ENCODE data around the gene KCND2.

The KCND2 gene

DNA sequence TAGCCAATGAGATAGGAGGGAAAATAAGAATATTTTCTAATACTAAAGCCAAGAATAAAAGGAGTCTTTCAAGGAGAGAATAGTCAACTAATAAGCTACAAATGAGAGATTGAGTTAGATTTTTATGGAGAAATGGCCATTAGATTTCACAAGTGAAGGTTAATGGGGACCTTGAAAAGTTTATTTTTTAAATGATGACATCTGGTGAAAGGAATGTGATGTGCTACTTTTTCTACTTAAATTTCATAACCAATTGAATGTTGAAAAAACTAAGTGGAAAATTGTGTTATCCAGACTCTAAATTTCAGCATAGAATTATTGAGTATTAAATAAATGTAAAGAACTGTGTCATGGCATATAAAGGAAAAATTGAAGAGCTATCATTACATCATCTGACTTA is 459.3 kb downstream of the KCND2 start:
- no peak for TF ChIP-seq CTCF (IDR thresholded peaks at IDR 0.05; ENCODE audit: low read depth, low read length)
- H3K4me3 ChIP-seq (replicated peaks in 1 of 2; ENCODE audit: low read depth in 2 of 2, low read length in 2 of 2): no peak overlapping the region
- peak in 1 of 2 donors; percentile 31 for DNase-seq (ENCODE audit: low read depth in 2 of 2)

DNA sequence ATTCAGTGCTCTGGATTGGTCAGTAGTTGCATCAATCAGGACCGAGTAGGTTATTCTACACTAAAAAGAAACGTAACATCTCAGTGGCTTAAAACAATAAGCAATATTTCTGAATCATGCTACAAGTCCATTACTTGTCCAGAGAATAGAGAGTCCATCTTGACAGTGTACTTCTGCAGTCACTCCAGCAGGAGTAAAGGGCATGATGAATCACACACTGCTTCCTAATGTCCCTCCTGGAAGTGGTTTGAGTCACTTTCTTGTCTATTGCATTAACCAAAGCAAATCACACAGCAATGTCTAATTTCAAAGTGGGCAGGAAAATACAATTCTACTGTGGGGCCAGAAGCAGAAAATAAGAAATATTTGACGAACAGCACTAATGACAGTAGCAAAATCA is 460.2 kb downstream of the KCND2 start:
- DNase-seq (ENCODE audit: low read depth in 2 of 2): peak; percentile 37 to 90
- TF ChIP-seq CTCF (IDR thresholded peaks at IDR 0.05; ENCODE audit: low read depth, low read length): peak; percentile 34
- no peak overlapping the region for H3K4me3 ChIP-seq (replicated peaks in 1 of 2; ENCODE audit: low read depth in 2 of 2, low read length in 2 of 2)

DNA sequence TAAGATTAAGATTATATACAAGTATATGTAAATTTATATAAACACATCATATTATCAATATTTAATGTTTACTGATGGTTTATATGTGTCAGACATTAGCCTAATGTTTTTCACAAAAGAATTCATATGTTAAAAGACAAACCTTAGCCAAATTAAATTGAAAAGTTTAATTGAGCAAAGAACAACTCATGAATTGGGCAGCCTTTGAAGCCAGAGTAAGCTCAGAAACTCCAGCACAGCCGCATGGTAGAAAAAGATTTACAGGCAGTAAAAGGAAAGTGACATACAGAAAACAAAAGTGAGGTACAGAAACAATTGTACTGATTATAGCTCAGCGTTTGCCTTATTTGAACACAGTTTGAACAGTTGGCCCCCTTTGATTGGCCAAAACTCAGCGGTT is 460.9 kb downstream of the KCND2 start:
- DNase-seq (ENCODE audit: low read depth in 2 of 2): no peak
- TF ChIP-seq CTCF (IDR thresholded peaks at IDR 0.05; ENCODE audit: low read depth, low read length): no peak
- no peak overlapping the region for H3K4me3 ChIP-seq (replicated peaks in 1 of 2; ENCODE audit: low read depth in 2 of 2, low read length in 2 of 2)

DNA sequence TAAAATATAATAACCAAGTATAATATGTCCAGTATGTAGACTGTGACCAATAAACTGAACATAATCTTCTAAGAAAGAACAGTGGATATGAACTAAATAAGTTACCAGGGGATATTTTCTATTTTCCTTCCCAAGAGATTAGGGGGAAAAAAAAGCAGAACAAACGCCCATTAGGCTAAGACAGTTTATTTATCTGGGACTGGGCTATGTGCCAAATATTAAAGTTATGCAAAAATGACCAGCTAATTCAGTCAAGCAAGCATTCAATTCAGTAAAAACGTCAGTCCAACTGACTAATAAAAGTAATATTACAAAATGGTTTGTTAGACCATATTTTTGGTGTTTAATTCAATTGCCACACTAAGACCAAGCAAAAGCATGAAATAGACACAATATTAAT is 462.8 kb downstream of the KCND2 start:
- DNase-seq (ENCODE audit: low read depth in 2 of 2): peak; percentile 57 to 65
- TF ChIP-seq CTCF (IDR thresholded peaks at IDR 0.05; ENCODE audit: low read depth, low read length): no peak
- no peak overlapping the region for H3K4me3 ChIP-seq (replicated peaks in 1 of 2; ENCODE audit: low read depth in 2 of 2, low read length in 2 of 2)

DNA sequence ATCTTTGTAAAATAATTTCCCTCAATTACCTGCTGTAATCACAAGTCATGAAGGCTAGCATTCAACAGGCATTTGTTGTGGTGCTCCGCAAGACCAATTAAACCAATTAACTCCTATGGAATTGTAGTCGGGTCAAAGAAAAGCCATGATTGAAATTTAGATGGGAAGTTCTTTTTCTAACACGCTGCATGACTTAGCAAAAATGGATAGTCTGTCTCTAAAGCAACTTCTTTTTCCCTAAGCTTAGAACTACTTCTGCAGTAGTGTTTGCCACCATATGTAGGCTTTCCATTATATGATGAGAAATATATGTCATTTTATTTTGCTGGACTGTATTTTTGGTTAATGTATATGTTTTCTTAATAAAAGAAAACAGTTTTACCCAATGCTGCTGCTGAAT is 465.8 kb downstream of the KCND2 start:
- TF ChIP-seq CTCF (IDR thresholded peaks at IDR 0.05; ENCODE audit: low read depth, low read length): no peak
- DNase-seq (ENCODE audit: low read depth in 2 of 2): no peak
- H3K4me3 ChIP-seq (replicated peaks in 1 of 2; ENCODE audit: low read depth in 2 of 2, low read length in 2 of 2): no peak overlapping the region

DNA sequence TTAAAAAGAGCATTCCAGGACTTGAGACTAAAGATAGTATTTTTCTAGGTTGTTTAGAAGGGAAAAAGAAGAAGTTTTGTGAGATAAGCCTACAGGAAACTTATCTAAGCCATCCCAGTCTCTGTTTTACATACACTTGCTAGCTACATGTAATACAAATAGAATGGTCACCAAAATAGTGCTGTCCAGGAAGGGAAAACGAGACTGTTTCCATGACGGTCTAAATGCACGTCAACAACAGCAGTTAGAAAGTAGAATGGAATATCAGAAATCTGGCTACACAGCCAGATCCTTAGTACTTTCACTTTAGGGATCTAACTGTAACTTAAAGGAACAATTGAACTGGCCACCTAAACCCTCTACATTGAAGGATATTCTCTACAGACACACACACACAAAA is 467.4 kb downstream of the KCND2 start:
- no peak for TF ChIP-seq CTCF (IDR thresholded peaks at IDR 0.05; ENCODE audit: low read depth, low read length)
- H3K4me3 ChIP-seq (replicated peaks in 1 of 2; ENCODE audit: low read depth in 2 of 2, low read length in 2 of 2): no peak overlapping the region
- peak; percentile 39 to 44 for DNase-seq (ENCODE audit: low read depth in 2 of 2)

- no peak overlapping the region for H3K4me3 ChIP-seq (replicated peaks in 1 of 2; ENCODE audit: low read depth in 2 of 2, low read length in 2 of 2)
- DNase-seq (ENCODE audit: low read depth in 2 of 2): no peak
- TF ChIP-seq CTCF (IDR thresholded peaks at IDR 0.05; ENCODE audit: low read depth, low read length): no peak
Measured at GRCh38 chr7:120741371-120742042, 468.5 kb downstream of the KCND2 start.
